GM18502 (cell line): Measurements from ENCODE around the gene SWAP70.
A peak's percentile ranks its signal among the peaks of the same experiment; 100 is the strongest.
"Not testable (repeated sequence)": the region's sequence is repeated elsewhere in the genome, so short reads cannot be mapped to it uniquely, and the experiment has no call there.

ENCODE experiments used
- ATAC-seq: cut with Tn5 transposase; IDR thresholded peaks from one replicate; pipeline ENCODE4 v1.9.1; 2021; ENCODE audit warnings: mild to moderate bottlenecking; ENCODE audit not compliant: unreplicated experiment, poor library complexity

The SWAP70 gene

DNA sequence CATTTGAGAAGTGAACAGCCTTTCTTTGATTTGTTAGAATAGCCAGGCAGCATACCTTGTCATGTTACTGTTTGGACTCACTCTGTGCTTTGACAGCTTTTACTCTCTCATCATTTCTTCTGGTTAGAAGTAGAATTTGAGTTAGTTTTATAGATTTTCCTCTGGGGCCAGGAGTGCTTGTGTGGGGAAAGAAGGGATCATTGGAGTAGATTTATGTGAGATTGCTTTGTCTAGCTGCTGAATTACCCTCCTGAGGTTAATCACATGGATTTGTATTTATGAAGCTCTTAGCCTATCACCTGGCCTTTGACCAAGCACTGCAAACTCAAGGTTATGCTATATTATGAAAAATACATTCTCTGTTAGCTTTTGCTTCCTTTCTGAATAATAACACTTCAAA, 54.3 kb downstream of the SWAP70 start:
- ATAC-seq, result no peak

DNA sequence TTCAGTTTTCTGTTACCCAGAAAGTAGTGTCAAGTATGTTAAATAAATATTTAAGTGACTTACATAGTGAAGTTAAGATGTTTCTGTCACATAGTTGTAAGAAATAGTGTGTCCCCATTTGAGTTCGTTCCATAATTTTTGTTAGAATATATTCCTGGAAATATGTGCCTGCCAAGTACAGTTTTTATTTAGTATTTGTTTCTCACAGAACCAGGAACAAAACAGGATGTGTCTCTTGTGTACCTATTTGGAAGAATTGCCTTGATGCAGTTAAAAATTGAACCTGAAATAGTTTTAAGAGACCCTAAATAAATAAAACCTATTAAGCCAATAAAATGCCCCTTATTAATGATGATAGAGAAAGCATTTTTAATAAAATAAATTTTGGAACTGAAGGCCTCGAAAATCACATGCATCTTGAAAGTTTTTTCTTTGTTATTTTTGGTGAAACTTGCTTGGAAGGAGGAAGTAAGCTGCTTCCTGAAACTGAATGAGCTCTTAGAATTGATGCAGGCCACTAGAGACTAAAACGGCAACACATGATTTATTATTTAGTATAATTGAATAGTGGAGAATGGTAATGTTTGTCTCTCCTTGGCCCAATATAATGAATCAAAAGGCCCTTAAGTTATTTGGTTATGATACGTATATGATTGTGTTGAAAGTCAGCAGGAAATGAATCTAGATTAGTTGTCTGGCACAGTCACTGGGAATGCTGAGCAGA, 55.9 kb downstream of the SWAP70 start:
- ATAC-seq, result no peak

DNA sequence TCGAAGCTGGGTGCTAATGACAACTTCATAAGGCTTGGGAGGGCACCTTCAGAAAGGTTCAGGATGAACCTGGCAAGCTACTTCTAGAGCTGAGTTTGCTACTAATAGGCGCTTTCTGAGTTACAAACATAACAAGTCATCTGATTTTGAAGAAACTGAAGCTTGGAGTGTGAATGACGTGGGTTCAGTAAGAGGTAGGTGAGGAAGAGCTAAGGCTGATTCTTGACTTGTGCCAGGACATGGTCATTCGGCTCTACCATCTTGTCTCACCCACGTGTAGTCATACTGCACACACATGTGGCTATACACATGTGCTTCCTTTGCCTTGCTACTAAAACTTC, 56.4 kb downstream of the SWAP70 start:
- no peak for ATAC-seq

DNA sequence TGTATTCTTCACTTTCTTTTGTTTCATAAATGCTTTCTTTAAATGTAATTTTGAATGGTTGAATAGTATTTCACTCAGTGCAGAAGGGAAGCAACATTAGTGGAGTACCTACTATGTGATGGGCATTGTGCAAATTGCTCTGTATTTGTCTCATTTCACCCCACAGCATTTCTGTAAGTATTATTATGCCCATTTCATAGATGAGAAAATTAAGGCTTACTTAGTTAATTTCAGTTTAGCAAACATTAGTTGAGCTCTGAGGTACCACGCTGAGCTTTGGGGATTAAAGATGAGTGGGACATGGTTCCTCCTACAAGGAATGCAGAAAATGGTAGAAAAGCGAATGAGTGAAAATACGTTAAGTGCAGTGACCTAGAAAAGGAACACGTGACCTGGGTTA, 58.1 kb downstream of the SWAP70 start:
- ATAC-seq, result no peak

DNA sequence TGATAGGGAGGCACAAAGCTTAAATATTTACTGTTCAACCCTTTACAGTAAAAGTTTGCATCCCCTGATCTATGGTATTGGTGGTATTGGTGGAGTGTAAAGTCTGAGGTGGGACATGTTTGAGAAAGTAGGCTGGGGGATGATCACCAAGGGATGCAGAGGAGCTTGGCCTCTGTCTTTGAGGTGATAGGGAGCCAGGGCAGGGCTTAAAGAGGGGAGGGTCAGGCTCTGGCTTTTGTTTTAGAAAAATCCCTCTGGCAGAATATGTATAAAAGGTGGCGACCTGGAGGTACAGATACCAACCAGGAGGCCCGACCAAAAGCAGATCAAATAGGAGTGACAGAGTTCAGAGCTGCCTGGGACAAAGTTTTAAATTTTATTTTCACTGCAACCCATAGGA, 59.0 kb downstream of the SWAP70 start:
- ATAC-seq, result no peak

DNA sequence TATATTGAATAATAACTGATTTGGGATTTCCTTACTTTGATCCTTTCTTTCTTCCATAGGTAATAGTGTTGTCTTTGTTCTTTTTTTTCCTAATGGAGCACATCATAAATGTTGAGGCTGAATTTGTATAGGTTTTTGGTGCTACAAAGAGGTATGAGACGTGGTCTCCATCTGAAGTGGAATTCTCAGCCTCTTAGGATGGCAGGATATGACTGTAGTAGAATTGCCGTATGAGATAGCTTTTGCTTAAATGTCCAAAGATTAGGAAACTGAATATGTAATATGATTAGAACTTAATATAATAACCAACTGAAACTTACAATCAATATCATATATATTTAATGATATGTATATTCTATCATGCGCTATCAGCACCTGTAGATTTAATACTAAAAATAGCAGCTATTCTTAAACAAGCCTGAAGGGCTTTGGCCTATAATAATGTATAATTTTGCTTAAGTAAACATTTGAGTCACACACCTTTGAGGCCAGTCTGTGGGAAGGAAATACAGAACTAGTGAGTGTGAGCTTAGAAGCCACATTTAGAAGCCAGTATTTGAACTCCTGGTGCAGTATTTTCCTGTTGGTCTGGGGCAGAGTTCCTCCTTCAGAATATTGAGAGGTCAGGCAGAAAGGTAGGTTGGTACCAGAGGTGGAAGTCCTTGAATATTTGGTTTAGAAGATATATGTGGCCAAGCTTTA, 62.6 kb downstream of the SWAP70 start:
- ATAC-seq, result no peak

DNA sequence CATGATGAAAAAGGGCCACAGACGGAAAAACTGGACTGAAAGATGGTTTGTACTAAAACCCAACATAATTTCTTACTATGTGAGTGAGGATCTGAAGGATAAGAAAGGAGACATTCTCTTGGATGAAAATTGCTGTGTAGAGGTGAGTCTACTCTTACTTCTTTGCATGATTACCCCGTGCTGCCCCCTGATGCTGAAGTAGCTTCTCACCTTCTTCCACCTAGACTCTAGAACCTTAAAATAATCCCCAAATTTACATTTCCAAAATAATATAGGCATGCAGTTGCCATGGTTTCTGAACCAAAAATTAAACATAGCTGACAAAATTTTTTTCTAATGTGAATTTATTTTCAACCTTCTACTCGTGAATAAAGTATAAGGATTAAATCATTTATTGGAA, 64.2 kb downstream of the SWAP70 start:
- no peak for ATAC-seq

DNA sequence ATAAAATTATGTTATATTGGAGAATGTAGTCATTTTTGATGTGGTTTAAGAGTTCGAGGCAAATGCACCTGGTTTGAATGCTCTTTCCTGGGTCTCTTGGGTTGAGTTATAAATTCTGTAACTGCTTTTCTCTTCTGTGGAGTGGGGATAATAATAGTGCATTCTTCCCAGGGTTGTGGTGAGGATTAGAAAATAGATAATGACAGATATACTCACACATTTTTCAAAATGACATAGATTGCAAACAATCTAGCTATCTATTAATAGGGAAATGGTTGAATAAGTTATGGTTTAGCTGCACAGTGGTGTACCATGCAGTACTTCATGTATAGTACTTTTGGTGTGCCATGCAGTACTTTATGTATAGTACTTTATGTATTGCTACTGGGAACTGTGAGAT, 67.4 kb downstream of the SWAP70 start:
- ATAC-seq, result no peak

DNA sequence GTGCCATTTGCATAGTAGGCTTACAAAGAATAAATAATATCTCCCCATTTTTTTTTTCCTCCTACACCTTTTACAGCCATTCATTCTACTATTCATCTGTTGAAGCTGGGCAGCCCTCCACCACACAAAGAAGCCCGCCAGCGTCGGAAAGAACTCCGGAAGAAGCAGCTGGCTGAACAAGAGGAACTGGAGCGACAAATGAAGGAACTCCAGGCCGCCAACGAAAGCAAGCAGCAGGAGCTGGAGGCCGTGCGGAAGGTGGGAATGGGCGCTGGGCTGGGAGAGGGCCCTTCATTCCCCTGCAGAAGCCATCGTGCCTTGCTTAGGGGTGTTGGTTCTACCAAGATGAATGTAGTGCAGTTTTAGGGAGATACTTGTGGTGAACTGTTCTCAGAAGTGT, 68.6 kb downstream of the SWAP70 start:
- no peak for ATAC-seq

DNA sequence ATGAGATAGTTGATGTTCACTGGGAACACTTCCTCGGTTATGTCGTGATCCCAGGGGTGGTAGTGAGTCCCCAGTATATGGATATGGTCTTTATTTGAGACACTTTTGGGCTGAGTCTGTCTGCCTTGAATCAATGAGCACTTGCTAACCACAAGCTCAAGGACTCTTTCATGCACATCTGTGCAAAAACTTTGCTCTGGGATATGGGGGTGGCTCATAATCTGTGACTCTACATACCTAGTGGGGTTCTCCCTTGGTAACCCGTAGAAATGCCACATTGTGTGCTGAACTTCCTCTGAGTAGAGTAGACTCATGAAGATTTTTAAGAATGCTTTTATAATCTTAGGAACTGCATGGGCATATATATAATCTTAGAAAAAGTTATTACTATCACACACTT, 69.3 kb downstream of the SWAP70 start:
- no peak for ATAC-seq

DNA sequence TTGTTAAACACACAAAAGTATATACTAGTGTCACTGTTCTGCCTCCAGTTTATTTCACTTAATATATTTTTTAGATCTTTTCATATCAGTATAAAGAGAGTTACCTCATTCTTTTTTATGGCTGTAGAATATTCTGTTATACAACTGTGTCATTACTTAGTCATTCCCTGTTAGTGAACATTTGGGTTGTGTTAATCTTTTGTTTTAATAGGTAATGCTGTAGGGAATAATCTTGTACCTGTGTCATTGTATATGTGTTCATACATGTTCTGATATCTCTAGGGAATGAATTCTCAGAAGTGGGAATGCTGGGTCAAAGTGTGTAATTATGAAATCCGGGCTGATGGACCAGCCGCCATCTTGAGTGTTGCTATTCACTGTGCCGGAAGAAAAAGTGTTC, 71.4 kb downstream of the SWAP70 start:
- ATAC-seq, result no peak

DNA sequence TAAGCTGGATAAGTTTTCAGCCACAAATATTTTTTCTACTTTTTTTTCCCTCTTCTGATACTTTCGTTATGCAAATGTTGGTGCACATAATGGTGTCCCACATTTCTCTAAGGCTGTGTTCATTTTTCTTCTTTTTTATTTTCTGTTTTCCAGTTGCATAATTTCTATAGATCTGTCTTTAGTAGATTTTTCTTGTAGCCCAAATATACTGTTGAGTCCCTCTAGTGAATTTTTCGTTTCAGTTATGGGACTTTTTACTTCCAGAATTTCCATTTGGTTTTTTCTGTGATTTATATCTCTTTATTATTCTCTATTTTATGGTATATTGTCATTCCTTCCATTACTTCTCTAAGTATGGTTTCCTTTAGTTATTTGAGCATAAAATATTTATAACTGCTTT, 72.0 kb downstream of the SWAP70 start:
- no peak for ATAC-seq

DNA sequence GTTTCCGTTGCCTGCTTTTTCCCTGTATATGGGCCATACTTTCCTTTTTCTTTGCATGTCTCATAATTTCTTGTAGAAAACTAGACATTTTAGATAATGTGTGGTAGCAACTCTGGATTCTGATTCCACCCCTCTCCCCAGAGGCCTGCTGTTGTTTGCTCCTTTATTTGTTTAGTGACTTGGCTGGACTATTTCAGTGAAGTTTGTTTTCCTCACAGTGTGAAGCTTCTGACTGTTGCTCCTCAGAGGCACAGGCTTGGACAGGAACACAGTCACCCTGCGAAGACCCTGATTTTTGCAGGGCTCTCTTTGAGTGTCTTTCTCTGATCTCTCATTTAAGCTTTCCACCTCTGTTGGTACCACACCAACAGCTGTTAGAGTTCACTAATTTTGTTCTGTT, 72.5 kb downstream of the SWAP70 start:
- no peak for ATAC-seq

DNA sequence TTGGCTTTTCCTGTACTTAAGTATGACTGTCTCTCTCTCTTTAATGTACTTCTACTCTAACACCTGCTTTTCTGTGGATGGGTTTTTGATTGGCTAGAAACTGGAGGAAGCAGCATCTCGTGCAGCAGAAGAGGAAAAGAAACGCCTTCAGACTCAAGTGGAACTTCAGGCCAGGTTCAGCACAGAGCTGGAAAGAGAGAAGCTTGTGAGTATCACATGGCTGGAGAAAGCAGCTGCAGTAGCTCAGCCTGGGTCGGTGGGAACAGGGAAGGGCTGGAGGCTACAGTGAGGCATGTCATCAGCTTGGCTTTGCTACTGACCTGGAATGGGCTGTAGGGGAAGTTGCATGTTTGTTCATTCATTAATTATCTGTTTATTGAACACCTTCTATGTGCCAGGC, 74.2 kb downstream of the SWAP70 start:
- no peak for ATAC-seq

DNA sequence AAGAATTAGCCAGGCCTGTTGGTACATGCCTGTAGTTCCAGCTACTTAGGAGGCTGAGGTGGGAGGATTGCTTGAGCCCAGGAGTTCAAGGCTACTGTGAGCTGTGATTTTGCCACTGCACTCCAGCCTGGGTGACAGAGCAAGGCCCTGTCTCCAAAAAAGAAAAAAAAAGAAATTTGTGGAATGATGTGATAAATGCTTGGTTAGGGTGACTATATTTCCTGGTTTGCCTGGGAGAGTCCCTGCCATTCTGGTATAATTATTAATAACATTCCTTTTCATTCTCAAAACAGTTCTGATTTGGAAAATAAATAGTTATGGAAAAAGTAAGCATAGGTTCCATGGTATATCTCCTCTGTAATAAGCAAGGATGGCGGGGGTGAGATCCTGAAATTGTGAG, 74.8 kb downstream of the SWAP70 start:
- ATAC-seq, result no peak

DNA sequence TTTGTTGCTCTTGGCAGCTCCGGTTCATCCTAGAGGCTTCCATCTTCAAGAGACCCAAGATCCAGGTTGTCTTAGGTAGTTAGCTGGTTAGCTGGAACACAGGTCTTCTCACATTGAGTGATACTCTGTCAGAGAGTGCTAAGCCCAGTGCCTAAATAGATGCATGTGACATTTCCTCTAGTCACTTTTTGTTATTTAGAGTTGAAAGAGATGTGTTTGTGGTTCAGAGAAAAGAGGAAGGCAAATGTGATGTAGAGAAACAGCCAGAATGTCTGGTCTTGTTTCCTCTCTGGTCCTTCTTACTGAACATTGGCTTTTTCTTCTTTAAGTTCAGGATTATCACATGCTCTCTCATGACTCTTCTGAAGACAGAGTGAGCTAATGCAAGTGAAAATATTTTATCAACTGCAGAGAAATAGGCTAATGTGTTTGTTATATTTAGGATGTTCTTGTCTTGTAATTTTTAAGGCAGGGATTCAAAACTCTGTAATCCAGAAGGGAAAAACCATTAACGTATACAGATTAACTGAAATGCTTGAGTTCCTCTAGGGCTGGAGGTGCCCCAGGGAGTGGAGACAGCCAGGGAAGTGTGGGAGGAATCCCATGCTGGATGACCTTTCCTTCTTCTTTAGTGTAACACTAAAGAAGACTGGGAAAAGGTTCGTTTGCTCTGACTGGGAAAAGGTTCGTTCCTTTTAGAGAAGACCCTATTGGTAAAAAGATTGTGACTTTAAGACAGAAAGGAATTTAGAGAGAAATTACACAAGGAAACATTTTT, 75.4 kb downstream of the SWAP70 start:
- peak; percentile 67 for ATAC-seq

DNA sequence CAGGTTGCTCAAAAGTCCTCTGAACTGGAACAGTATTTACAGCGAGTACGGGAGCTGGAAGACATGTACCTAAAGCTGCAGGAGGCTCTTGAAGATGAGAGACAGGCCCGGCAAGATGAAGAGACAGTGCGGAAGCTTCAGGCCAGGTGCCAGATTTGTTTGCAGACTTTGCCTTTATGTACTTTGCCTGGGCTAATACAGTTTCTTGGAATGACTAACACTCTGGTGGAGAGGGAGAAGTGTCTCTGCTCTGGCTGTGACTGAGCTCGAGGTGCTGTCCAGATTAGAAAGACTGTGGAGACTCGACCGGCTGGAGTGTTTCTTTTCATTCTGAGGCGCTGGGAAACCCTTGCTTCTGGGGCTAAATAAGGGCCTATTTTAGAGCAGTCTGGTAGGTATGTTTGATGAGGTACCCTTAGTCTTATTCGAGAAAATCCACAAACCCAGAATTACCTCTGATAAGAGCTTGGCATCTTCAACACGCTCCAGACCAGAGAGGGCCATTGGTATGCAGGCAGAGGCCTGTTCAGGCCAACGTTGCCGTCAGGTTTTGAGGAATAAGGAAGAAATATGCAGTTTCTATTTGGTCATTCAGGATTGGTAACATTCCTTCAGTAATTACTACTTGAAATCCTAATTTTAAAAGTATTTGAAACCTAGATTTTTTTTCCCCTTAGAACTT, 76.5 kb downstream of the SWAP70 start:
- ATAC-seq, result no peak

DNA sequence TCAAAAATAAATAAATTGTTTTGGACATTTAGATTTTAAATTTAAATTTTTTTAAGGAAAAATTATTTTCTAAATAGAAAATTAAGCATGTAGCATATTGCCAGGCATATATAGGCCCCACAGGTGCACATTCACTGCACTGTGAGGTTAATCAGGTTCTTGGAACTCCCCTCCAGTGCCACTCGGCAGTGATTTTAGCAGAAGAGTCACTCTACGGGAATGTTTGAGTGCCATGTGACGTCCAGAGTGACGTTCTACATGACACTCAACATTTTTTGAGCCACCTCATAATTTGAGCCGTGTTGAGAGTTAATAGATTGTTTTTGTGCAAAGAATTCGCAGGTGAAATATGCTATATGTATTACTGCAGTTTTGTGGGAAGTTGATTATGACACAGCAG, 77.4 kb downstream of the SWAP70 start:
- ATAC-seq, result no peak

DNA sequence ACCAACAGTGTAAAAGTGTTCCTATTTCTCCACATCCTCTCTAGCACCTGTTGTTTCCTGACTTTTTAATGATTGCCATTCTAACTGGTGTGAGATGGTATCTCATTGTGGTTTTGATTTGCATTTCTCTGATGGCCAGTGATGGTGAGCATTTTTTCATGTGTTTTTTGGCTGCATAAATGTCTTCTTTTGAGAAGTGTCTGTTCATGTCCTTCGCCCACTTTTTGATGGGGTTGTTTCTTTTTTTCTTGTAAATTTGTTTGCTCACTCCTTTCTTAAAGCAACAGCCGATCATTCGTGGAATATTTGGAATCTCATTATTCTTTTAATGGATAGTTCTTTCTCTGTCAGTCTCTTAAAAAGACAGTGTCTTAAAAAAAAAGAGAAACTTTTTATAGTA, 79.6 kb downstream of the SWAP70 start:
- ATAC-seq, result not testable (repeated sequence)

DNA sequence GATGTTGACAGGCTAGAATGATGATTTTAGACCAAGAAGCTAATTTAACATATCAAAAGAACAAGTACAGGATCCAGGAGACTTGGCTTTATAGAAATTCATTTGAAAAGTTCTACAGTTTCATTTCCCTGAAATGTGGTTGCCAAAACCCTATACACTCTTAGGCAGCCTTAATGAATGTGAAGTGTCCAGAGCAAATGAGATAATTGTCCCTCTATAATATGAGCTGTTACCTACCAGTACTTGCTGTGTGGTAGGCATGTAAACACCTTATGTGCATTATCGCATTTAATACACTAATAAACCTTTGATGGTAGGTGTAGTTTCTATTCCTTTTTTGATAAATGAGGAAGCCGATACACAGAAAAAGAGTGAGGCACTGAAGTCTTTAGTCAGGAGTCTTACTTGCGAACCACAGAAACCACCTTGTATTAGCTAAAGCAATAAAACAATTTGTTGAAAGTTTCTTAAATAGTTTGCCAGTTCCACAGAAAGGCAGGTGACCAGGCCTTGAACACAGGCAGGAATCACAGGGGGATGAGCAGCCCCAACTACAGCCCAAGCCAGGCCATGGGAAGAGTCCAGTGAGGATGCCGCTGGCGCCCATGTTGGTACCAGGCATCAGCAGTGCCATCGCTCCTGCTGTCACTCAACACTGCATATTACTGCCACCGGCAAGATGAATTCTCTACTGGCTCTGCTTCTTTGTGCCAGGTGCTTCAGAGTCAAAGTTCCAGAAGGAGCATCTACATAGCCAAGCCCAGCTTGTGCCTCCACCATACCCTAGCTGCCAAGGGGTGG, 81.7 kb downstream of the SWAP70 start:
- ATAC-seq, result peak; percentile 54
